Upper lobe of left lung (tissue), 6 donors: ENCODE measurements around the gene ABLIM3. TPM values are rescaled to one million over a fixed set of nuclear protein-coding genes. Genes with fewer than 3 reads are reported as not detected.

Experiments
- ATAC-seq, 2 donors: fragments of 200-7000 bp; cut with Tn5 transposase; one replicate each; pipeline ENCODE4 v1.9.1; 2022; ENCODE audit warnings: mild to moderate bottlenecking in 2 of 2, moderate library complexity in 2 of 2; ENCODE audit not compliant: low FRiP score in 2 of 2
- DNase-seq, 2 donors: peaks; one replicate each; pipeline ENCODE4 v3.0.0-alpha.2; 2019 to 2020
- H3K27ac ChIP-seq, 4 donors: fragments of 200-600 bp; sonication (generic); one replicate each; pipeline ENCODE4 v1.5.1; 2016 to 2019
- H3K27me3 ChIP-seq, 4 donors: fragments of 200-600 bp; sonication (generic); one replicate each; pipeline ENCODE4 v1.5.1; 2017 to 2019
- H3K36me3 ChIP-seq, 4 donors: fragments of 200-600 bp; sonication (generic); one replicate each; pipeline ENCODE4 v1.5.1; 2016 to 2019
- H3K4me1 ChIP-seq, 4 donors: fragments of 200-600 bp; sonication (generic); one replicate each; pipeline ENCODE4 v1.5.1; 2018 to 2019
- H3K4me3 ChIP-seq, 4 donors: fragments of 200-600 bp; sonication (generic); one replicate each; pipeline ENCODE4 v1.5.1; 2017 to 2019; ENCODE audit warnings: mild to moderate bottlenecking in 2 of 4, moderate library complexity in 1 of 4
- H3K9me3 ChIP-seq, 4 donors: fragments of 200-600 bp; sonication (generic); one replicate each; pipeline ENCODE4 v1.5.1; 2018 to 2019
- EP300 ChIP-seq, 4 donors: sonication (generic); formaldehyde crosslinking; IDR thresholded peaks; one replicate each; pipeline ENCODE4 v1.5.1; 2017; ENCODE audit warnings: antibody characterized with exemption in 4 of 4, control low read depth in 2 of 4
- POLR2A ChIP-seq, 4 donors: fragments of 450-650 bp; IDR thresholded peaks; one replicate each; pipeline ENCODE4 v1.5.1; 2016 to 2017; ENCODE audit warnings: antibody characterized with exemption in 4 of 4, mild to moderate bottlenecking in 2 of 4
- POLR2AphosphoS5 ChIP-seq, 2 donors: sonication (generic); formaldehyde crosslinking; IDR thresholded peaks; one replicate each; pipeline ENCODE4 v1.5.1; 2017; ENCODE audit warnings: antibody characterized with exemption in 2 of 2
- WGBS, 2 donors: methylation state at CpG; one replicate each; pipeline ENCODE4 v1.1.5; 2017 to 2018; 5-methylcytosine and 5-hydroxymethylcytosine counted together
- total RNA-seq, 6 donors: library from RNA; depleted of rRNA in 4 of 6; stranded (reverse); fragments of >200 nt in 4 of 6; gene quantifications; one replicate each; pipeline versions ENCODE4 v1.1.0 to v1.2.1, GENCODE V29; 2016 to 2021
- TF ChIP-seq, protein P1 (sequence below), 6 experiments: fragments of 450-650 bp in 4 of 6; fragments of 200-600 bp in 2 of 6; sonication (generic) in 2 of 6; IDR thresholded peaks; one replicate each; pipeline ENCODE4 v1.5.1; 2016 to 2019; ENCODE audit warnings: antibody characterized with exemption in 6 of 6
- donor health status: DM: no; HTN: no; CAD: no; lungs with moderate emphysema.
- donor health status: DM: no; HTN: yes; CAD: no; lungs with severe emphysema.

Gene ABLIM3
- total RNA-seq, 6 donors from 2014 or later: 7.2 to 38.0 (median 21.0) TPM

DNA sequence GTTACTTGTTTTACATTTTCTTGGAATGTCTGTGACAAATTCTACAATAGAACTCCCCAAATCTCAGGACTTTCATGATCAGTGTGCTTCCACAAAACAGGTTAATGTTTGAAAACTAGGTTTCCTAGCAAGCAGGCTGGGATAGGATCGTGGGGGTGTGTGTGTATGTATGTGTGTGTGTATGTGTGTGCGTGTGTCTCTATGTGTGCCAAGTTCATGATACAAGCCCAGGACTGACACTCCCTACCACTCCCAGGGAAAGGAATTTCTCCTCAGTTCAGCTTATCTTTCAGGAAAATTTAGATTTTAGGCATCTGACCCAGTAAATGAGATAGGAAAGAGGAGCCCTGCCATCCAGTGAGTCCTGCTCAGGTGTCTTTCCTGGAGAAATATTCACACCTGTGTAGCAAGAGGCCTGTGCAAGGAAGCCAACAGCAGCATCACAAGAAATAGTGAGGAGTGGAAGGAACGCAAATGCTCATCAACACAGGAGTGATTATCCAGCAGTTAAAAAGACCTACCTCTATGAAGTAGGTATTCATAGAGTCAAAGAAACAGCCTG lies 13.8 kb upstream of the ABLIM3 start:
- no peaks in the 10 kb centered on the region for H3K9me3 ChIP-seq
- H3K27me3 ChIP-seq: no peaks in the 10 kb centered on the region
- no peak overlapping the region for H3K4me3 ChIP-seq
- no peaks in the 10 kb centered on the region for H3K36me3 ChIP-seq
- 63 to 73% methylated on average over 3 of the region's 3 CpGs for WGBS, 2 donors
- TF ChIP-seq, protein P1, sequence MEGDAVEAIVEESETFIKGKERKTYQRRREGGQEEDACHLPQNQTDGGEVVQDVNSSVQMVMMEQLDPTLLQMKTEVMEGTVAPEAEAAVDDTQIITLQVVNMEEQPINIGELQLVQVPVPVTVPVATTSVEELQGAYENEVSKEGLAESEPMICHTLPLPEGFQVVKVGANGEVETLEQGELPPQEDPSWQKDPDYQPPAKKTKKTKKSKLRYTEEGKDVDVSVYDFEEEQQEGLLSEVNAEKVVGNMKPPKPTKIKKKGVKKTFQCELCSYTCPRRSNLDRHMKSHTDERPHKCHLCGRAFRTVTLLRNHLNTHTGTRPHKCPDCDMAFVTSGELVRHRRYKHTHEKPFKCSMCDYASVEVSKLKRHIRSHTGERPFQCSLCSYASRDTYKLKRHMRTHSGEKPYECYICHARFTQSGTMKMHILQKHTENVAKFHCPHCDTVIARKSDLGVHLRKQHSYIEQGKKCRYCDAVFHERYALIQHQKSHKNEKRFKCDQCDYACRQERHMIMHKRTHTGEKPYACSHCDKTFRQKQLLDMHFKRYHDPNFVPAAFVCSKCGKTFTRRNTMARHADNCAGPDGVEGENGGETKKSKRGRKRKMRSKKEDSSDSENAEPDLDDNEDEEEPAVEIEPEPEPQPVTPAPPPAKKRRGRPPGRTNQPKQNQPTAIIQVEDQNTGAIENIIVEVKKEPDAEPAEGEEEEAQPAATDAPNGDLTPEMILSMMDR (IDR thresholded peaks at IDR 0.05): no peak
- TF ChIP-seq POLR2AphosphoS5 (IDR thresholded peaks at IDR 0.05) (no peak), POLR2A (IDR thresholded peaks at IDR 0.05) (no peak), EP300 (IDR thresholded peaks at IDR 0.05) (no peak)
- no peak for DNase-seq
- no peak overlapping the region for H3K27ac ChIP-seq
- no peak for ATAC-seq
- H3K4me1 ChIP-seq: peaks cover 0 to 8% (median 2%) of the 10 kb centered on the region in 4 donors

DNA sequence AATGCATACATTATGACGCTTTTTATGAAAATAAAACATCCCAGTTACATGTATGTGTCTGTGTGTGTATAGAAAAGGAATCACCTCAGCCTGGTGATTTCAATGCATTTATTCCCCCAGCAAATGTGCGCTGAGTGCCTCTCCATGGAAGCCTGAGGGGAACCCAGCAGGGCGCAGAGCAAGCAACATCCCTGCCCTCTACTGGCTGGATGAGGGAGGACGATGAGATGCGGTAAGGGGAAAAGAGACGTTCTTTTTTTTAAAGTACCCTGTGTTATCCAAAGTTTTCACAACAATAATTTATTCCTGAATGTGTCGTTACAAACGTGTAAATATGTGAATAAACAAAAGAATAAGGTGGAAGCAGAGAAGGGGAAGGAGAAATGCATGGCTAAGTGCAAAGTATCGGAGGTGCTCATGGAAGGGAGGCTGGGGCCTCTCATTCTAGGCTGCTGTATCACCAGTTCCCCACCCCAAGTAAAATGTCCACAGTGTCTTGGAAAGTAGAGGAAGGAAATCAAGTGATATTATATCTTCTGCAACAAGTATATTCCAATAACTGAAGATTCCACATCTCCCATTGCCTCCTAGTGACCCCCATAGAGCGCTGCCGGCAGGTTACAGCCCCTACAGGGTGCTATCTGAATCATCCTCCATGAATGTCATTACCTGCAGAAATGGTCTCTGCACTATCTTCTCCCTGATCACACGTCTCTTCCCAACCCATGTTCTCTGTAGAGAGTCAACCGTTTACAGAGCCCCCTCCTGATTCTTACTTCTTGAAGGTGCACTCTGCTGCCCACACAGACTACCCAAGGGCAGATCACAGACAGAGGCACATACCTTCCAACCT lies 13.0 kb upstream of the ABLIM3 start:
- no peak overlapping the region for H3K4me3 ChIP-seq
- WGBS, 2 donors: 48 to 49% methylated on average over 13 of the region's 13 CpGs
- peak in 1 of 2 donors; percentile 67 for ATAC-seq
- H3K27me3 ChIP-seq: no peaks in the 10 kb centered on the region
- no peak overlapping the region for H3K27ac ChIP-seq
- TF ChIP-seq POLR2AphosphoS5 (IDR thresholded peaks at IDR 0.05): no peak
- TF ChIP-seq, protein P1 (IDR thresholded peaks at IDR 0.05): peak in 5 of 6 experiments; percentile 42 to 59 (median 45)
- DNase-seq: no peak
- H3K9me3 ChIP-seq: no peaks in the 10 kb centered on the region
- peaks cover 0 to 8% (median 2%) of the 10 kb centered on the region in 4 donors for H3K4me1 ChIP-seq
- no peaks in the 10 kb centered on the region for H3K36me3 ChIP-seq

DNA sequence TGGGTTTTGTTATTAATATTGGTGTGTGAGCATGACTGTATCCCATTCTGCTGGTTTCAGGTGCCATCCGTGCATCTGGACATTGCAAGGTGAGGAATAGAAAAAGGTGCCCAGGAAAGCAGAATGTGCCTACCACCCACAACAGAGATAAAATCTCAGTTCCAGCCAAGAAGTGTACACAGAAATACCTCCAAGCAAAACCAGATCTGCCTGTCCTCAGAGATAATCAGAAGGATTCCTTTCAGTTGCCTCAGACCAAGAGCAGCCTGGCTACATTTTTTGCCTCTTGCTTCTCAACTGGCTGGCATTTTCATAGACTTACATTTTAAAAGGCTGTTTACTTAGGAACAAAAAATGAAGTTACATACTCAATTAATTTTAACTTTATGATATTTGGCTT lies 12.1 kb upstream of the ABLIM3 start:
- Histone ChIP-seq H3K27ac (no peak overlapping the region), H3K9me3 (no peaks in the 10 kb centered on the region), H3K4me1 (peaks cover 2 to 14% (median 4%) of the 10 kb centered on the region in 4 donors), H3K4me3 (no peak overlapping the region), H3K27me3 (no peaks in the 10 kb centered on the region), H3K36me3 (no peaks in the 10 kb centered on the region)
- TF ChIP-seq POLR2AphosphoS5 (IDR thresholded peaks at IDR 0.05): no peak
- TF ChIP-seq, protein P1 (IDR thresholded peaks at IDR 0.05): no peak
- no peak for TF ChIP-seq POLR2A (IDR thresholded peaks at IDR 0.05)
- no peak for TF ChIP-seq EP300 (IDR thresholded peaks at IDR 0.05)
- ATAC-seq (no peak), DNase-seq (no peak)
- WGBS, 2 donors: 86 to 89% methylated on average over 1 of the region's 1 CpG

DNA sequence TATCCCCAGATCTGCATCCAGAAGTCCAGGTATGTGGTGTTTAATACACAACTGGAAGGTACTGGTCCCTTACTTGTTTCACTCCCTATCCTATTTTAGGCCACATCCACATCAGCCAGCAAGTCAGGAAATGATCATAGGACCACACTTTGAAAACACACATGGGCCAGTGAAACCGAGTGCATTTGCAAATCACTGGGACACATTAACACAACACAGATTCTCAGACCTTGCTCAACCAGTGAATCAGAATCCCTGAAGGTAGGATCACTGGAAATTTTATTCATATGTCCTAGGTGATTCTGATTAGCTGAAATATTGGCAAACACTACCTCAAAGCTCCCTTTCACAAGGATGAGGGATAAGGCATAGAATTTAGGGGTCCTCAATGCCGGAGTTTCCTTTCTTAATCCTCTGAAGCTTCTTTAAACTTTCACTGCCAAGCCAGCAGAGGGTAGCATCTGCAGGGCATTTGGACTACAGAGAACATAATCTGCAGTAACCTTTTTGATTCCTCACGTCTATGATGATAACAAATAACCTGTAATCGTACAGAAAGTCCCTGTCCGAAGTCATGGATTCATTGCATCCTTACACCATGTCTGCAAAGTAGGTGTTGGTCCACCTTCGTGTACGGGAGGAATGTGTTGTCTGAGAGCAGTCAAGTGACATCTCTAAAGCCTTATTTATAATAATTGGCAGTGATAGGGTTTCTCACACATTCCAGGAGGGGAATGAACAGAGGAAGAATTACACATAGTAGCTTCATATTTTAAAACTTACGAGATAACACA lies 11.0 kb upstream of the ABLIM3 start:
- no peak for DNase-seq
- ATAC-seq: no peak
- 41 to 47% methylated on average over 8 of the region's 8 CpGs for WGBS, 2 donors
- TF ChIP-seq POLR2AphosphoS5 (IDR thresholded peaks at IDR 0.05): no peak
- TF ChIP-seq, protein P1 (IDR thresholded peaks at IDR 0.05): peak in 3 of 6 experiments; percentile 14 to 34 (median 29)
- H3K4me1 ChIP-seq: peaks cover 4 to 18% (median 12%) of the 10 kb centered on the region in 4 donors
- no peak overlapping the region for H3K27ac ChIP-seq
- H3K4me3 ChIP-seq: no peak overlapping the region
- no peaks in the 10 kb centered on the region for H3K9me3 ChIP-seq
- no peaks in the 10 kb centered on the region for H3K27me3 ChIP-seq
- no peaks in the 10 kb centered on the region for H3K36me3 ChIP-seq
